GM12872 (cell line): ENCODE data around the gene IRX2.

Source experiments
- CTCF ChIP-seq: IDR thresholded peaks from 3 replicates; pipeline ENCODE4 v1.5.1; 2011; ENCODE audit warnings: low read depth, mild to moderate bottlenecking, low read length, moderate library complexity; ENCODE audit not compliant: insufficient read depth

Gene IRX2

GRCh38 chr5:2761921-2762488, 10.5 kb upstream of the IRX2 start:
- no peak for TF ChIP-seq CTCF

- TF ChIP-seq CTCF, result no peak
These were observed 8.4 kb upstream of the IRX2 start for GRCh38 chr5:2759696-2760461.

- no peak for TF ChIP-seq CTCF
These were observed 7.6 kb upstream of the IRX2 start for GRCh38 chr5:2759091-2759490.

- no peak for TF ChIP-seq CTCF
These were observed 7.2 kb upstream of the IRX2 start for GRCh38 chr5:2758632-2759031.

- no peak for TF ChIP-seq CTCF
These were observed 6.3 kb upstream of the IRX2 start for GRCh38 chr5:2757563-2758351.

- no peak for TF ChIP-seq CTCF
These were observed 5.0 kb upstream of the IRX2 start for GRCh38 chr5:2756211-2757152.
